Measurements from ENCODE around the gene RUBCNL.

- TF ChIP-seq CTCF (IDR thresholded peaks at IDR 0.05; ENCODE audit: low read depth, low read length, poor library complexity, severe bottlenecking) (no peak), EZH2phosphoT487 (IDR thresholded peaks at IDR 0.05; ENCODE audit: borderline replicate concordance, low read length) (no peak)
Measured at GRCh38 chr13:46352805-46353204, 34.2 kb downstream of the RUBCNL start.
